ENCODE measurements around the gene WDR86.

Gene WDR86

DNA sequence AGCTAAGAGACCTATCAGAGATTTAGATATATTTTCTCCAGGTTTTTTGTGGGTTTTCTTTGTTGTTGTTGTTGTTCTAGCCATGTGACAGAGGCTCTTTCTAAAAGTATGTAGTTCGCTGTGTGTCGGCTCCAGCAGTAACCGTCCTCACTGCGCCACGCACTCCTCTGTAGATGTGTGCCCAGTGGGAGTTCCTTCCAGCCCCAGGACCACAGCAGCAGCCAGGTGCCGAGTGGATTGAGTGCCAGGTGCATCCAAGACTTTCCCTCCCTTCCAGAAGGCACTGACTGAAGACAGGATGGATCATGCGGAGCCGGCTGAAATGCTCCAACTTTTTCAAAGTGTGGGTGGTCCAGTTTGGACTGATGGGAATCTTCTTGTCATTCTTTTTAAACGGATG, 31.8 kb downstream of the WDR86 start:
- DNase-seq = no peak

GRCh38 chr7:151377406-151377805, 32.4 kb downstream of the WDR86 start:
- DNase-seq = no peak

DNA sequence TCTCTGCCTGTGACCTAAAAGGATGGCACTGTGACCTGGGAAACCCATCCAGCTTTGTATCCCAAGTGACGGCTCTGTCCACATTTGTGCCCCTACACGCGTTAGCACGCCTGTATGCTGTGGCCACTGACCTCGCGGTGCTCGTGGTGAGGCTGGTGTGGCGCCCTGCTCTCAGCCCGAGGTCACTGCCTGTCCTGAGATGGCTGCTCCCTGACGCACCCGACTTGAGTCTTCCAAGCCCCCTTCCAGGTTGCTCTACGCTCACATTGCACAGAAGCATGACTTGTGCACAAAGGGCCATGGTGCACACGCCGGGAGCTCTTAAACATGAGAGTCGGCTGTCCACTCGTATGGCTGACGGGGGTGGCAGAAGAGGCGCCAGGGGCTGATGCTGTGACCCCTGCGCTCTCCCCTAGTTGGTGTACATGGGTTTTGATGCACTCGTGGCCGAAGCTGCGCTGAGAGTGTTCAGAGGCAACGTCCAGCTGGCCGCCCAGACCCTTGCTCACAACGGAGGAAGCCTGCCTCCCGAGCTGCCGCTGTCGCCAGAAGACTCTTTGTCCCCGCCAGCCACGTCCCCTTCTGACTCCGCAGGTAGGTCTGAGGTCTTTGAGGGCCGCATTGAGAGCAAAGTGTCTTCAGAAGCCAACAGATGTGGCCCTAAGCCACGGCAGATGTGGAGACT, 33.5 kb downstream of the WDR86 start:
- DNase-seq = no peak

DNA sequence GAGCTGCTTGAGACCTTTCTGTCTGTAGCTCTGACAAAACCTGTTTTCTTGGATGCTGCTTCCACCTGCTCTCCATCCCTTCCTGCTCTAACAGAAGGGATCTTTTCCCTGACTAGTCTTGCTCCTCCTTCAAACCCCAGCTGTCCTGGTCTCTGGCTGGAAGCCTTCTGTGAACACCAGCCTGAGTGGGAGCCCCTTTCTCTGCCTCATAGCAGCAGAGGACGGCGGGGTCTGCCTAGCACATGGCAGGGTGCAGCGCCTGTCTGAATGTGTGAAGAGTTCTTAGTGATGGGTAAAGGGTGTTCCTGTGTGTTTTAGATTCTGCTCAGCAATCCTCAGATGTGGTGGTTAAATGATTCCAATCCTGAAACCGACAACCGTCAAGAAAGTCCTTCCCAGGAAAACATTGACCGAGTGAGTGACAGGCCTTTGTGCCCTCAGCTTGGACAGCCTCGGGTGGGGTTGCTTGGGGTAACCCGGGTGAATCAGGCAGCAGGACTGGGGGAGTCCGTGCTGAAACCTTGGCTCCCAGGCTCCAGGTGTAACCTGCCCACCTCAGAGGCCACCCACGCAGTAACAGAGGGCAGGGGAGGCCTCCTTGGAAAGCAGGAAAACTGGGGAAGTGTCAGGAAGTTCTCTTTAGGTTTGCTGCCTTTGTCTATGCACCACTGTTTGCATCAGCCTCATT, 34.2 kb downstream of the WDR86 start:
- DNase-seq = no peak

DNA sequence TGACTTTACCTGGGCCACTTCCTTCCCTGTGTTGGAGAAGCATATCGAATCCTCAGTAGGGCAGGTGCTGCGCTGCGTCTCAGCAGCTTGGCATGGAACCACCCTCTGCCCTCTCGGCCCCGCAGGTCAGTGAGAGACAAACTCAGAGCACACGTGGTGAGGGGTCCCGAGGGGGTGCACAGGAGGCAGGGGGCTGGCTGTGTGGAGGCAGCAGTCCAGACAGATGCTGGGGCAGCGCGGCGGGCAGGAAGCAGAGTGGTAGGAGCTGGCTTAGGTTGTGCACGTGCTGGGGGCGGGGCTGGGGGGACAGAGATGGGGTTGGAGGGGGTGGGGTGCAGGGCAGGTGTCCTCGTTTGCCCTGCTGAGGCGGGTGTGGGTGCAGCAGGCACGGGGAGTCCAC, 35.1 kb downstream of the WDR86 start:
- DNase-seq = no peak

DNA sequence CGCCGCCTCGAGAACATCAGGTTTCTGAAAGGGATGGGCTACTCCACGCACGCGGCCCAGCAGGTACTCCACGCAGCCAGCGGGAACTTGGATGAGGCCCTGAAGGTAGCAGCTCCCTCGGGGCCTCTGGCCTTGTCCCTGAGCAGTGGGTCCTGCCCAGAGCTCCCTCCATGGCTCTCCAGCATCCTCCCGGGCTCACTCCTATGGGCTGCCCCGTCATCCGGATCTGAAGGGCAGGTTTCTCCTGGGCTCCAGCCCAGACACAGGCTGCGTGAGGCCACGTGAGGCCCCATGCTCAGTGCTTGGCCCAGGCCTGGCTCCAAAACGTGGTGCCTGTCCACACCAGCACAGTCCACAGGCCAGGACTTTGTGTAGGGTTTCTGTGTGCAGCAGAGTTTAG, 35.7 kb downstream of the WDR86 start:
- no peak for DNase-seq

- no peak for DNase-seq
Observed at GRCh38 chr7:151373599-151373998, 36.2 kb downstream of the WDR86 start.

DNA sequence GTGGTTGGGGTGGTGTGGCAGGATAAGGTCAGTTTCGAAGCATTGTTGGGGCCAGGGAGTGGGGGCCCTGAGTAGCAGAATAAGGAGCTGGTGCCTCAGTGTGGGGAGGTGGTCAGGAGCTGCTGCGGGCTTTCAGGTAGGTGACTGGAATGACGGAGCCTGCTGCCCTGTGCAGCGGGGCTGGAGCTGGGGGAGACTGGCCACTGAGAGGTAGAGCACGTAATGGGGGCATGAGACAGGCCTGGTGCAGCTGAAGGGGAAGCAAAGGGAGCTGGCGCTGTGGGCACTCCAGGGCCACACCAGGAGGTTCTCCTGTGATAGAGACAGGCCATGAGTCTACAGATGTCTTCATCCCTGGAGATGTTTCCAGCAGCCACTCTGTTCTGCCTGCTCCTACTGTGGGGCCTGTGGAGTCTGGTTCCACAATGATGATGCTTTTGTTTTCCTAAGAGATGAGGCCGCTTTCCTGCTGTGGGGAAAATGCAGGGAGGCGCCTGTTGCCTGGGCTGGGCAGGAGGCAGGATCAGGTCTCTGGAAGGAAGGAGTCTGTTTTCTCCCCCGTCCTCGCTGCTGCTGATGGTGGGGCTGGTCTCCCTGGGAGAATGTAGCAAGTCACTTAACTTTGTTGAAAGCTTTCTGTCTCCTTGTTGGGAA, 37.1 kb downstream of the WDR86 start:
- DNase-seq = no peak

GRCh38 chr7:151371266-151371665, 38.6 kb downstream of the WDR86 start:
- DNase-seq = peak; percentile 19

DNA sequence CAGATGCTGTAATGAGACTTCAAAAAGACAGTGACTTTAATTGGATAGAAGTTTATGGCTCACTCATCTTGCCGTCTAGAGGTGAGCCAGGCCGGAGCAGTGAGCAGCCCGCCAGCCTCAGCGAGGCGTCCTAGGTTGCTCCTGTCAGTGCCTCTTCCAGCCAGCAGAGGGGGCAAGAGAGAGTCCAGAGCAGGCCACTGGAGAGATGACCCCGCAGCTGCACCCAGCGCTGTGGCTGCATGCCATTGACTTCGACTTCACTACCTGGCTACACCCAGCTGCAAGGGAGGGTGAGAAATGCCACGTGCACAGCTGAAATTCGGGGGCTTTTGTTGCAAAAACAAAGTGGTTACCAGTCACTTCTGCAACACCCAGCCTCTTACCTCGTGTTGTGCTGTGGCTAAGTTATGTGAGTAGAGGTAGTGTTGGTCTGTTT, 41.7 kb downstream of the WDR86 start:
- peak; percentile 87 for DNase-seq

DNA sequence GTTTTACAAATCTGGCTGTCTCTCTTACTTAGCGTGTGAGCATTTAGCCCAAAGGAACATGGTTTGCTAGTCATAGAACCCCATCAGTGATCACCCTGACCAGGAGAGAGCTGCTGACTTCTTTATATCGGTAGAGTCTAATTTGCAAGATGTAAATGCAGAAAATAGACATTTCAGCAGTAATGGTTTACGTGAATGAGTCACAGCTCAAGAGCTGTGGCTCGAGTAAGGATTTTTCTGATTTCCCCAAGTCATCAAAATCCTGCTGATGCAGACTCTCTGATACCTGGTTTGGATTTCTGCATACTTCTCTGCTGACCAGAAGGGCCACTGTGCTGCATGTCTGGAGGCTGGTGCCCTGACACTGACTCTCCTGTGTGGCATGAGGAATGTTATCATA, 42.6 kb downstream of the WDR86 start:
- DNase-seq = no peak

DNA sequence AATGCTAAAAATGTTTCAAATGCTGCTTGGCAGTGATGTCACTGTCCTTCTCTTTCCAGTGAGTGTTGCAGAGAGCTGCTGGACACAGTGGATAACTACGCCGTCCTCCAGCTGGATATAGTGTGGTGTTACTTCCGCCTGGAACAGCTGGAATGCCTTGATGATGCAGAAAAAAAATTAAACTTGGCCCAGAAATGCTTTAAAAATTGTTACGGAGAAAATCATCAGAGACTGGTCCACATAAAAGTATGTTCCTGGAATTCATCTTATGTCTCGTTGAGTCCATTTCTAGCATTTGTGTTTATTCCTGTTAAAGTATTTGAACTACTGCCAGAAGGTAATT, 43.0 kb downstream of the WDR86 start:
- DNase-seq = no peak

GRCh38 chr7:151366166-151366879, 43.5 kb downstream of the WDR86 start:
- no peak for DNase-seq

GRCh38 chr7:151363182-151363581, 46.7 kb downstream of the WDR86 start:
- no peak for DNase-seq

DNA sequence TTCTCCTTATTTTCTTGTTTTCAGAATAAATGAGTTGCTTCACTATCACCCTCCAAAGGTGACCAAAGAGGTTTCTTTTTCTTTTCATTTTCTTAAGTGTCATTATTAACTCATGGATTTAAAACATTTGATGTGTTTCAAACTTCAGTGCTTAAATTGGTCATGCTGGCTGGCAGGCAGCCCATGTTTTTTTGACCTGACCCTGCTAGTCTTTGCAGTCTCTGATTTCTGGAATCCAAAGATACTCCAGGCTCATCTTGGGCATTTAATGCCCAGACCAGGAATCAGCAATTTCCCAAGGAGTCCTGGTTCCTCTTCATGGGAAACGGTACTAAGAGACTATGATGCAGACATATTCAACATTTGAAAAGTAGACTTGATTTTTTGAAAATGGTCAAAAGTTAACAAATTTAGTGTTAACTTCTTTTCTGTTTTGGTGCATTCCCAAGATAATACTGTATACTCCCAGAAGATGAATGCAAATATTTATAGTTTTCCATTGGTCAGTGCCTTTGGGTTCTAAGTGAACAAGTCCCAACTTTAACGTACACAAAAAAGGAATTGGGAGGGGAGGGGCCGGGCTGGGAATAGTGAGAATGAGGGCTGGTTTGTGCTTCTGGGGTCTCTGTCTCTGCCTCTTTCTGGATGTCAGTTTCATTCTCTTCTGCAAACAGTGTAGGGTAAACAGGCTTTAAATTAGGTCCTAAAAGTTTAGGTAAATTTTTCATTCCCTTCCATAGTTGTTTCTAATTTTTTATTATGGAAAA, 48.5 kb downstream of the WDR86 start:
- no peak for DNase-seq

DNA sequence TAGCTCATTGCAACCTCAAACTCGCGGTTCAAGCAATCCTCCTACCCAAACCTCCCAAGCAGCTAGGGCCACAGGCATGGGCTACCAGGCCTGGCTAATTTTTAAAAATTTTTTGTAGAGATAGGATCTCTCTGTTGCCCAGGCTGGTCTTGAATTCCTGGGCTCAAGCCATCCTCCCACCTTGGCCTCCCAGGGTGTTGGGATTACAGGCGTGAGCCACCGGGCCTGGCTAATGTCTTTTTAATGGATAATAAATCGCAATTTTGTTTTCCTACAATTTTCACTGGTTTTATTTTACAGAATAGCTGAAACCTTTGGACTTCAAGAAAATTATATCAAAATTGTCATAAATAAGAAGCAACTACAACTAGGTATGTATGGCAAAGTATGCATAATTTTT, 57.3 kb downstream of the WDR86 start:
- no peak for DNase-seq

DNA sequence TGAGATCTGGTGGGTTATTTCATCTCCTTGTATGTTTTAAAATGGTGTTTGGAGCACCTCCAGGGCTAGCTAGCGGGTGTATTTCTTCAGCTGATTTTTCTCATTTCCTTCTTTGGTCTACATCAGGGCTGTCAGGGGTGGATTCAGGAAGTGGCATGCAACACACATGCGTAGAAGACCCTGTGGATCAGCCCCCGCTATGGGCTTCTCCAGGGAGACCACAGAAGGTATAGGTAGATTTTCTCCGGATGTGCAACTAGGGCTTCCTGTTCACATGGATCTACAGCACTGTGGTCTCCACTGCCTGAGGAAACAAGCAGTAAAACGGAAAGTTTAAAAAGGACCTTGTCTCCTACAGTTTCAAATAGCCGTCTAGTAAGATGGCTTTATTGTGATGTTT, 57.9 kb downstream of the WDR86 start:
- DNase-seq = peak; percentile 36

DNA sequence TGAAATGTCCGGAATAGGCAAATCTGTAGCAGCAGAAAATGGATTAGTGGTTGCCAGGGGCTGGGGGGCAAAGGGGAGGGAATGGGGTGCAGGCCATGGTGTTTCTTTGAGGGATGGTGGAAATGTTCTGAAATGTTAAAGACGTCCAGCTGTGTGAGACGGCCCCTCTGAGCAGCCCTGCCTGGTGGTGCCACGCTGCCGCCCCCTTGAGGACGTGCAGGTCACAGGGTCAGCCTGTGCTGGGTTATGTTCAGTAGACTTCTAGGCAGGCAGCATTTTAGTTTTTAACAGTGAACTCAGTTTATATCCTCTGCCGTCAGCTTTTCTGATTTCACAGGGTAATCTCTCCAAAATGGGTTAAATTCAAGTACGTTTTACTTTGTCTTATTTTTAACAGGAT, 58.8 kb downstream of the WDR86 start:
- peak; percentile 72 for DNase-seq

- DNase-seq = no peak
Observed at GRCh38 chr7:151349507-151349853, 60.4 kb downstream of the WDR86 start.

DNA sequence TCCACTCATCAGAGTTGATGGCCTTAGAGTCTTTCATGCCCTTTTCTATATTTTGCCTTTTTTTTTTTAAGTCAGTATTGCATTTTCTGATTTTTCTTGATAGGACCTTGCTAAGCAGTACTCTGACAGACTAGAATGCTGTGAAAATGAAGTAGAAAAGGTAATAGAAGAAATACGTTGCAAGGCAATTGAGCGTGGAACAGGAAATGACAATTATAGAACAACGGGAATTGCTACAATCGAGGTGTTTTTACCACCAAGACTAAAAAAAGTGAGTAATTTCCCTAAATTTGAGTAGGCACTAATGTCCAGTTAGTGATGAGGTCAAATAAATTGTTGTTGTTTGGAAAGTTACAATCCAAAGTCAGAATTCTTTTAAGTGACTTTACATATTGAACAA, 60.9 kb downstream of the WDR86 start:
- no peak for DNase-seq

GRCh38 chr7:151347200-151347599, 62.6 kb downstream of the WDR86 start:
- DNase-seq = no peak

DNA sequence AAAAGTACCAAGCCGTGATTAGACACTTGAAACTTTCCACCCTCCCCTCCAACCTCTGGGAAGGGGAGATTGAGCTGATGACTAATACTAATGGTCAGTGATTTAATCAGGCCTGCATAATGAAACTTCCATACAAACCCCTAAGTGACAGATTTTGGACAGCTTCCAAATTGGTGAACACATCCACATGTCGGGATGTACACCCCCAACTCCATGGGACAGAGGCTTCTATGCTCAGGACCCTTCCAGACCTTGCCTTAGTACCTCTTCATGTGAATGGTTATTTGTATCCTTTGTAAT, 63.4 kb downstream of the WDR86 start:
- no peak for DNase-seq

All from hematopoietic multipotent progenitor cell treated with erythropoietin and hydrocortisone succinate and interleukin-3 and kit ligand, for 6 days (in vitro differentiated cells).